ENCODE data around the gene TP53I13. TPM values are rescaled to one million over a fixed set of nuclear protein-coding genes. Genes with fewer than 3 reads are reported as not detected.

TP53I13 gene
- total and polyA plus RNA-seq, 10 of the 15 experiments (the other 5 are each of a cell fraction or from before 2014, with no cell fraction given), result 0.31 to 45.1 (median 19.5) TPM; not detected in 1

DNA sequence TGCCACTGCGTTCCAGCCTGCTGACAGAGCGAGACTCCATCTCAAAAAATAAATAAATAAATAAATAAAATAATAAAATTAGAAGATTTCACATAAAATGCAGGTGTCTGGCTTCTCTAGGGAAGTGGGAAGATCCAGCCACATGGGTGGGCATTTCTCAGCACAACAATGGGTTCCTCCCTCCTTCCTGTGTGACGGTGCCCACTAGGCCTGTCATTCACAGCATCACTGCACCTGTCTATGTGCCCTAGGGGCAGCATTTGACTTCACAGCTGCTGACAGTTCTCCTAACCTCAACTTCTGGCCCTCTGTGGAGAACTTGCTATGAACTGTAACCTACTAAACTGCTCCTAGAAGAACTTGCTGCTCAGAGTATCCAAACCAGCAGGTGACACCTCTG, 4.7 kb upstream of the TP53I13 start:
- no peak overlapping the region for H3K4me3 ChIP-seq
- H3K27me3 ChIP-seq (replicated peaks in 1 of 2; ENCODE audit: control insufficient read depth in 2 of 2, insufficient read depth in 2 of 2, low read length in 1 of 2), result no peaks in the 10 kb centered on the region
- SMC1A ChIA-PET (ENCODE audit: uncharacterized antibody, unreplicated experiment), result no interaction called here
- 88% methylated on average over 3 of the region's 3 CpGs for WGBS (ENCODE audit: insufficient coverage, insufficient replicate concordance, low lambda C conversion rate, missing lambda C conversion rate)
- in situ Hi-C loops (cut with MboI), result no loop called here
- intact Hi-C loops (cut with micrococcal nuclease; ENCODE audit: unreplicated experiment), result no loop called here
- H3K9ac ChIP-seq (ENCODE audit: control insufficient read depth, insufficient read depth, low read length), result no peak overlapping the region
- TF ChIP-seq, protein P1, sequence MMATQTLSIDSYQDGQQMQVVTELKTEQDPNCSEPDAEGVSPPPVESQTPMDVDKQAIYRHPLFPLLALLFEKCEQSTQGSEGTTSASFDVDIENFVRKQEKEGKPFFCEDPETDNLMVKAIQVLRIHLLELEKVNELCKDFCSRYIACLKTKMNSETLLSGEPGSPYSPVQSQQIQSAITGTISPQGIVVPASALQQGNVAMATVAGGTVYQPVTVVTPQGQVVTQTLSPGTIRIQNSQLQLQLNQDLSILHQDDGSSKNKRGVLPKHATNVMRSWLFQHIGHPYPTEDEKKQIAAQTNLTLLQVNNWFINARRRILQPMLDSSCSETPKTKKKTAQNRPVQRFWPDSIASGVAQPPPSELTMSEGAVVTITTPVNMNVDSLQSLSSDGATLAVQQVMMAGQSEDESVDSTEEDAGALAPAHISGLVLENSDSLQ (IDR thresholded peaks at IDR 0.05), result peak; percentile 60
- TF ChIP-seq, protein P2, sequence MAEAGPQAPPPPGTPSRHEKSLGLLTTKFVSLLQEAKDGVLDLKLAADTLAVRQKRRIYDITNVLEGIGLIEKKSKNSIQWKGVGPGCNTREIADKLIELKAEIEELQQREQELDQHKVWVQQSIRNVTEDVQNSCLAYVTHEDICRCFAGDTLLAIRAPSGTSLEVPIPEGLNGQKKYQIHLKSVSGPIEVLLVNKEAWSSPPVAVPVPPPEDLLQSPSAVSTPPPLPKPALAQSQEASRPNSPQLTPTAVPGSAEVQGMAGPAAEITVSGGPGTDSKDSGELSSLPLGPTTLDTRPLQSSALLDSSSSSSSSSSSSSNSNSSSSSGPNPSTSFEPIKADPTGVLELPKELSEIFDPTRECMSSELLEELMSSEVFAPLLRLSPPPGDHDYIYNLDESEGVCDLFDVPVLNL (IDR thresholded peaks at IDR 0.05; ENCODE audit: low read depth, low read length), result no peak
- no peak for ATAC-seq
- peaks cover 2 to 3% of the 10 kb centered on the region in 2 experiments; a peak in 3 of 4 replicates for H3K36me3 ChIP-seq (ENCODE audit: control insufficient read depth in 2 of 2, insufficient read depth in 2 of 2, low read length in 1 of 2)
- H4K20me1 ChIP-seq (ENCODE audit: control insufficient read depth, insufficient read depth), result no peaks in the 10 kb centered on the region
- RAD21 ChIA-PET (ENCODE audit: unreplicated experiment), result no interaction called here
- H3K4me1 ChIP-seq (ENCODE audit: control insufficient read depth, insufficient read depth, low read length), result peaks cover 34% of the 10 kb centered on the region
- H3K79me2 ChIP-seq (ENCODE audit: control insufficient read depth, insufficient read depth, low read length), result peaks cover 7% of the 10 kb centered on the region; the same call in 1 of the 2 replicates
- H3K27ac ChIP-seq (ENCODE audit: control insufficient read depth, insufficient read depth), result no peak overlapping the region
- BruUV-seq (replicated peaks), result no TSS peak
- no peaks in the 10 kb centered on the region for H3K9me3 ChIP-seq (replicated peaks; ENCODE audit: control insufficient read depth, insufficient read depth, low read length)
- CTCF ChIA-PET, result interaction anchor here (1.0 to 3.5 kb wide), 5 partner anchors 16 to 194 kb away, joined by 3 to 21 read pairs (median 4); no protein-coding TSS in a partner anchor
- H2AFZ ChIP-seq (ENCODE audit: control insufficient read depth, low read depth, low read length), result no peak overlapping the region
- FAIRE-seq, result no peak
- POLR2A ChIA-PET, result interaction anchor here (0.6 to 0.7 kb wide), 2 partner anchors 13 to 818 kb away, joined by 4 read pairs; no protein-coding TSS in a partner anchor
- H3K4me2 ChIP-seq (ENCODE audit: control insufficient read depth, insufficient read depth), result no peak overlapping the region
- DNase-seq (ENCODE audit: low read depth, low spot score), result no peak
